SK-N-SH treated with all-trans-retinoic acid at 6 μM for 48 hours (cell line): ENCODE results near the gene ERCC4.

ENCODE experiments used
- ARNTL ChIP-seq: fragments of 450-650 bp; formaldehyde crosslinking; IDR thresholded peaks from 2 replicates; pipeline ENCODE4 v1.5.0; 2020; ENCODE audit warnings: low read depth, mild to moderate bottlenecking, moderate library complexity, borderline replicate concordance
- CSDC2 ChIP-seq: fragments of 250-450 bp; sonication (Bioruptor Pico); IDR thresholded peaks from 2 replicates; pipeline ENCODE4 v1.5.0; 2020; ENCODE audit warnings: mild to moderate bottlenecking, moderate library complexity
- ESRRG ChIP-seq: fragments of 250-450 bp; sonication (Bioruptor Pico); IDR thresholded peaks from 2 replicates; pipeline ENCODE4 v1.6.1; 2021; ENCODE audit warnings: mild to moderate bottlenecking
- PPARA ChIP-seq: fragments of 250-450 bp; sonication (Bioruptor Pico); IDR thresholded peaks from 2 replicates; pipeline ENCODE4 v1.5.0; 2020; ENCODE audit warnings: mild to moderate bottlenecking, borderline replicate concordance
- TCF4 ChIP-seq: fragments of 250-450 bp; sonication (Bioruptor Pico); IDR thresholded peaks from 2 replicates; pipeline ENCODE4 v1.8.0; 2021; ENCODE audit warnings: mild to moderate bottlenecking, moderate library complexity, borderline replicate concordance
- ZNF565 ChIP-seq: fragments of 450-650 bp; formaldehyde crosslinking; conservative IDR thresholded peaks from 2 replicates; pipeline ENCODE4 v1.5.0; 2020; ENCODE audit warnings: low read depth, mild to moderate bottlenecking, moderate library complexity
- ZNF70 ChIP-seq: fragments of 450-650 bp; formaldehyde crosslinking; IDR thresholded peaks from 2 replicates; pipeline ENCODE4 v1.5.0; 2020; ENCODE audit warnings: mild to moderate bottlenecking, moderate library complexity
- TF ChIP-seq, protein P1 (sequence below): fragments of 250-450 bp; sonication (Bioruptor Pico); IDR thresholded peaks from 2 replicates; pipeline ENCODE4 v1.5.0; 2020; ENCODE audit warnings: mild to moderate bottlenecking, moderate library complexity
- TF ChIP-seq, protein P2 (sequence below): fragments of 250-450 bp; sonication (Bioruptor Pico); IDR thresholded peaks from 2 replicates; pipeline ENCODE4 v1.5.1; 2020; ENCODE audit warnings: low read depth, mild to moderate bottlenecking, moderate library complexity
- TF ChIP-seq, protein P3 (sequence below): fragments of 250-450 bp; sonication (Bioruptor Pico); IDR thresholded peaks from 2 replicates; pipeline ENCODE4 v1.8.0; 2020; ENCODE audit warnings: mild to moderate bottlenecking, moderate library complexity, borderline replicate concordance

DNA sequence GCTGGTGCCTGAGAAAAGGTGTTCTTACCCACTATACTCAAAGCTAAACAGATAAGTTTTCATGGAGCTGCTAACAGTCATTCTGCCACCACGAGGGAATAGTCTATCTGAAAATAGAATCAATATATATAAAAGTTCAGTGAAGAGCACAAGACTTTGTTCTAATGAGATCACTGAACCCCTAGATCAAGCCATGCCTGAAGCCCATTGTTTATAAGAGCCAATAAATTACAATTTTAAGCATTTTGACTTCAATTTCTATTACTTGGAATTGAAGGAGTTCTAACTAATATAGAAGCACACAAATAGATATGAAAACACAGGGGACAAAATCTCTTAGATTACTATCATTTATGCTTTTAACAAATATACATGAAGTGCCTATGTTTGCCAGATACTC is 24.4 kb upstream of the ERCC4 start:
- TF ChIP-seq ESRRG (CRISPR knock-in tag) (no peak), PPARA (CRISPR knock-in tag) (no peak), CSDC2 (no peak), TCF4 (CRISPR knock-in tag) (no peak), ARNTL (CRISPR knock-in tag) (no peak), ZNF565 (no peak), ZNF70 (no peak)
- TF ChIP-seq, protein P1, sequence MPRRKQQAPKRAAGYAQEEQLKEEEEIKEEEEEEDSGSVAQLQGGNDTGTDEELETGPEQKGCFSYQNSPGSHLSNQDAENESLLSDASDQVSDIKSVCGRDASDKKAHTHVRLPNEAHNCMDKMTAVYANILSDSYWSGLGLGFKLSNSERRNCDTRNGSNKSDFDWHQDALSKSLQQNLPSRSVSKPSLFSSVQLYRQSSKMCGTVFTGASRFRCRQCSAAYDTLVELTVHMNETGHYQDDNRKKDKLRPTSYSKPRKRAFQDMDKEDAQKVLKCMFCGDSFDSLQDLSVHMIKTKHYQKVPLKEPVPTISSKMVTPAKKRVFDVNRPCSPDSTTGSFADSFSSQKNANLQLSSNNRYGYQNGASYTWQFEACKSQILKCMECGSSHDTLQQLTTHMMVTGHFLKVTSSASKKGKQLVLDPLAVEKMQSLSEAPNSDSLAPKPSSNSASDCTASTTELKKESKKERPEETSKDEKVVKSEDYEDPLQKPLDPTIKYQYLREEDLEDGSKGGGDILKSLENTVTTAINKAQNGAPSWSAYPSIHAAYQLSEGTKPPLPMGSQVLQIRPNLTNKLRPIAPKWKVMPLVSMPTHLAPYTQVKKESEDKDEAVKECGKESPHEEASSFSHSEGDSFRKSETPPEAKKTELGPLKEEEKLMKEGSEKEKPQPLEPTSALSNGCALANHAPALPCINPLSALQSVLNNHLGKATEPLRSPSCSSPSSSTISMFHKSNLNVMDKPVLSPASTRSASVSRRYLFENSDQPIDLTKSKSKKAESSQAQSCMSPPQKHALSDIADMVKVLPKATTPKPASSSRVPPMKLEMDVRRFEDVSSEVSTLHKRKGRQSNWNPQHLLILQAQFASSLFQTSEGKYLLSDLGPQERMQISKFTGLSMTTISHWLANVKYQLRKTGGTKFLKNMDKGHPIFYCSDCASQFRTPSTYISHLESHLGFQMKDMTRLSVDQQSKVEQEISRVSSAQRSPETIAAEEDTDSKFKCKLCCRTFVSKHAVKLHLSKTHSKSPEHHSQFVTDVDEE (CRISPR knock-in tag), result no peak
- TF ChIP-seq, protein P2, sequence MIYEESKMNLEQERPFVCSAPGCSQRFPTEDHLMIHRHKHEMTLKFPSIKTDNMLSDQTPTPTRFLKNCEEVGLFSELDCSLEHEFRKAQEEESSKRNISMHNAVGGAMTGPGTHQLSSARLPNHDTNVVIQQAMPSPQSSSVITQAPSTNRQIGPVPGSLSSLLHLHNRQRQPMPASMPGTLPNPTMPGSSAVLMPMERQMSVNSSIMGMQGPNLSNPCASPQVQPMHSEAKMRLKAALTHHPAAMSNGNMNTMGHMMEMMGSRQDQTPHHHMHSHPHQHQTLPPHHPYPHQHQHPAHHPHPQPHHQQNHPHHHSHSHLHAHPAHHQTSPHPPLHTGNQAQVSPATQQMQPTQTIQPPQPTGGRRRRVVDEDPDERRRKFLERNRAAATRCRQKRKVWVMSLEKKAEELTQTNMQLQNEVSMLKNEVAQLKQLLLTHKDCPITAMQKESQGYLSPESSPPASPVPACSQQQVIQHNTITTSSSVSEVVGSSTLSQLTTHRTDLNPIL (CRISPR knock-in tag), result no peak
- TF ChIP-seq, protein P3, sequence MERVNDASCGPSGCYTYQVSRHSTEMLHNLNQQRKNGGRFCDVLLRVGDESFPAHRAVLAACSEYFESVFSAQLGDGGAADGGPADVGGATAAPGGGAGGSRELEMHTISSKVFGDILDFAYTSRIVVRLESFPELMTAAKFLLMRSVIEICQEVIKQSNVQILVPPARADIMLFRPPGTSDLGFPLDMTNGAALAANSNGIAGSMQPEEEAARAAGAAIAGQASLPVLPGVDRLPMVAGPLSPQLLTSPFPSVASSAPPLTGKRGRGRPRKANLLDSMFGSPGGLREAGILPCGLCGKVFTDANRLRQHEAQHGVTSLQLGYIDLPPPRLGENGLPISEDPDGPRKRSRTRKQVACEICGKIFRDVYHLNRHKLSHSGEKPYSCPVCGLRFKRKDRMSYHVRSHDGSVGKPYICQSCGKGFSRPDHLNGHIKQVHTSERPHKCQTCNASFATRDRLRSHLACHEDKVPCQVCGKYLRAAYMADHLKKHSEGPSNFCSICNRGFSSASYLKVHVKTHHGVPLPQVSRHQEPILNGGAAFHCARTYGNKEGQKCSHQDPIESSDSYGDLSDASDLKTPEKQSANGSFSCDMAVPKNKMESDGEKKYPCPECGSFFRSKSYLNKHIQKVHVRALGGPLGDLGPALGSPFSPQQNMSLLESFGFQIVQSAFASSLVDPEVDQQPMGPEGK (CRISPR knock-in tag), result no peak
